WTC11 (cell line): ENCODE measurements around the gene GRAP.
"Not testable (repeated sequence)": the region's sequence is repeated elsewhere in the genome, so short reads cannot be mapped to it uniquely, and the experiment has no call there.

Source experiments
- CREB1 ChIP-seq: sonication (generic); formaldehyde crosslinking; IDR thresholded peaks from 2 replicates; pipeline ENCODE4 v1.8.0; 2023; ENCODE audit warnings: mild to moderate bottlenecking, missing genetic modification reagents
- CREM ChIP-seq: sonication (generic); formaldehyde crosslinking; IDR thresholded peaks from 2 replicates; pipeline ENCODE4 v1.8.1; 2022; ENCODE audit warnings: mild to moderate bottlenecking, missing genetic modification reagents, moderate library complexity
- HMGXB4 ChIP-seq: sonication (generic); formaldehyde crosslinking; IDR thresholded peaks from 2 replicates; pipeline ENCODE4 v1.8.1; 2023; ENCODE audit warnings: mild to moderate bottlenecking, moderate library complexity, missing genetic modification reagents
- NFE2L1 ChIP-seq: sonication (generic); formaldehyde crosslinking; IDR thresholded peaks from 2 replicates; pipeline ENCODE4 v1.8.1; 2023; ENCODE audit warnings: missing genetic modification reagents
- NR2C2 ChIP-seq: sonication (generic); formaldehyde crosslinking; IDR thresholded peaks from 2 replicates; pipeline ENCODE4 v1.8.0; 2022; ENCODE audit warnings: mild to moderate bottlenecking, missing genetic modification reagents
- SP1 ChIP-seq: sonication (generic); formaldehyde crosslinking; conservative IDR thresholded peaks from 2 replicates; pipeline ENCODE4 v1.8.1; 2022; ENCODE audit warnings: missing genetic modification reagents
- TCF7 ChIP-seq: sonication (generic); formaldehyde crosslinking; IDR thresholded peaks from 2 replicates; pipeline ENCODE4 v1.8.0; 2022; ENCODE audit warnings: mild to moderate bottlenecking, low read depth, missing genetic modification reagents, moderate library complexity
- ZNF121 ChIP-seq: sonication (generic); formaldehyde crosslinking; IDR thresholded peaks from 2 replicates; pipeline ENCODE4 v1.8.0; 2023; ENCODE audit warnings: missing genetic modification reagents
- ZNF263 ChIP-seq: sonication (generic); formaldehyde crosslinking; IDR thresholded peaks from 2 replicates; pipeline ENCODE4 v1.8.1; 2022; ENCODE audit warnings: low read depth, mild to moderate bottlenecking, moderate library complexity, missing genetic modification reagents
- TF ChIP-seq, protein P1 (sequence below): fragments of 200-600 bp; IDR thresholded peaks from 2 replicates; pipeline ENCODE4 v1.8.0; 2022; ENCODE audit warnings: antibody characterized with exemption
- TF ChIP-seq, protein P2 (sequence below): sonication (generic); formaldehyde crosslinking; IDR thresholded peaks from 2 replicates; pipeline ENCODE4 v1.8.1; 2023; ENCODE audit warnings: mild to moderate bottlenecking, missing genetic modification reagents, moderate library complexity
- TF ChIP-seq, protein P3 (sequence below): sonication (generic); formaldehyde crosslinking; IDR thresholded peaks from 2 replicates; pipeline ENCODE4 v1.8.0; 2022; ENCODE audit warnings: mild to moderate bottlenecking, missing genetic modification reagents

DNA sequence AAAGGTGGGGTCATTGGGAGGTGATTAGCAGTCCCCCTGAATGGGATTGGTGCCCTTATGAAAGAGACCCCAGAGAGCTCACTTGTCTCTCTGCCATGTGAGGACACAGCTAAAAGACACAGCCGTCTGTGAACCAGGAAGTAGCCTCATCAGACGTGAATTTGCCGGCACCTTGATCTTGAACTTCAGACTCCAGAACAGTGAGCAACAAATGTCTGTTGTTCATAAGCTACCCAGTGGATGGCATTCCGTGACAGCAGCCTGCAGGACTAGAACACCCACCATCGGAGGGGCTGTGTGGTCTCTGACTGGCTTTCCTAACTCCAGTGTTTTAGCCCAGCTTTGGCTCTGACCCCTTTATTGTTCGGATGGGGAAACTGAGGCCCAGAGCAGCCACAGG is 9.2 kb downstream of the GRAP start:
- TF ChIP-seq, protein P1, sequence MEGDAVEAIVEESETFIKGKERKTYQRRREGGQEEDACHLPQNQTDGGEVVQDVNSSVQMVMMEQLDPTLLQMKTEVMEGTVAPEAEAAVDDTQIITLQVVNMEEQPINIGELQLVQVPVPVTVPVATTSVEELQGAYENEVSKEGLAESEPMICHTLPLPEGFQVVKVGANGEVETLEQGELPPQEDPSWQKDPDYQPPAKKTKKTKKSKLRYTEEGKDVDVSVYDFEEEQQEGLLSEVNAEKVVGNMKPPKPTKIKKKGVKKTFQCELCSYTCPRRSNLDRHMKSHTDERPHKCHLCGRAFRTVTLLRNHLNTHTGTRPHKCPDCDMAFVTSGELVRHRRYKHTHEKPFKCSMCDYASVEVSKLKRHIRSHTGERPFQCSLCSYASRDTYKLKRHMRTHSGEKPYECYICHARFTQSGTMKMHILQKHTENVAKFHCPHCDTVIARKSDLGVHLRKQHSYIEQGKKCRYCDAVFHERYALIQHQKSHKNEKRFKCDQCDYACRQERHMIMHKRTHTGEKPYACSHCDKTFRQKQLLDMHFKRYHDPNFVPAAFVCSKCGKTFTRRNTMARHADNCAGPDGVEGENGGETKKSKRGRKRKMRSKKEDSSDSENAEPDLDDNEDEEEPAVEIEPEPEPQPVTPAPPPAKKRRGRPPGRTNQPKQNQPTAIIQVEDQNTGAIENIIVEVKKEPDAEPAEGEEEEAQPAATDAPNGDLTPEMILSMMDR: not testable (repeated sequence)
- TF ChIP-seq CREM (CRISPR knock-in tag); NR2C2; HMGXB4 (CRISPR knock-in tag); NFE2L1; SP1; ZNF263 (CRISPR knock-in tag); CREB1; TCF7 (CRISPR knock-in tag); ZNF121 (CRISPR knock-in tag): not testable (repeated sequence)
- TF ChIP-seq, protein P2, sequence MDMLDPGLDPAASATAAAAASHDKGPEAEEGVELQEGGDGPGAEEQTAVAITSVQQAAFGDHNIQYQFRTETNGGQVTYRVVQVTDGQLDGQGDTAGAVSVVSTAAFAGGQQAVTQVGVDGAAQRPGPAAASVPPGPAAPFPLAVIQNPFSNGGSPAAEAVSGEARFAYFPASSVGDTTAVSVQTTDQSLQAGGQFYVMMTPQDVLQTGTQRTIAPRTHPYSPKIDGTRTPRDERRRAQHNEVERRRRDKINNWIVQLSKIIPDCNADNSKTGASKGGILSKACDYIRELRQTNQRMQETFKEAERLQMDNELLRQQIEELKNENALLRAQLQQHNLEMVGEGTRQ (CRISPR knock-in tag): not testable (repeated sequence)
- TF ChIP-seq, protein P3, sequence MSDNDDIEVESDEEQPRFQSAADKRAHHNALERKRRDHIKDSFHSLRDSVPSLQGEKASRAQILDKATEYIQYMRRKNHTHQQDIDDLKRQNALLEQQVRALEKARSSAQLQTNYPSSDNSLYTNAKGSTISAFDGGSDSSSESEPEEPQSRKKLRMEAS (CRISPR knock-in tag): not testable (repeated sequence)
